ENCODE results near the gene SERPINB4.

GRCh38 chr18:63683152-63683551, 39.1 kb upstream of the SERPINB4 start:
- TF ChIP-seq CTCF (IDR thresholded peaks at IDR 0.05) (no peak), SMC3 (IDR thresholded peaks at IDR 0.05; ENCODE audit: low read depth, low read length) (no peak), USF2 (IDR thresholded peaks at IDR 0.05; ENCODE audit: borderline replicate concordance, low read depth, low read length) (no peak), SIN3A (IDR thresholded peaks at IDR 0.05; ENCODE audit: borderline replicate concordance, low read depth, low read length) (no peak), NFIC (IDR thresholded peaks at IDR 0.05; ENCODE audit: borderline replicate concordance) (no peak), MAX (IDR thresholded peaks at IDR 0.05; ENCODE audit: low read depth) (no peak), GABPA (IDR thresholded peaks at IDR 0.05; ENCODE audit: low read depth) (no peak), EZH2phosphoT487 (IDR thresholded peaks at IDR 0.05; ENCODE audit: borderline replicate concordance, low read depth) (no peak), PBX3 (IDR thresholded peaks at IDR 0.05) (no peak), TCF12 (IDR thresholded peaks at IDR 0.05) (no peak)
